ENCODE data around the gene C1orf52.
A peak's percentile ranks its signal among the peaks of the same experiment; 100 is the strongest.

C1orf52 gene

GRCh38 chr1:85259118-85259911 is at the start of gene C1orf52:
TSS of gene C1orf52 (minus strand) at chr1:85259662. CDS start at chr1:85259633, 29 bp downstream.
- TF ChIP-seq, protein P1, sequence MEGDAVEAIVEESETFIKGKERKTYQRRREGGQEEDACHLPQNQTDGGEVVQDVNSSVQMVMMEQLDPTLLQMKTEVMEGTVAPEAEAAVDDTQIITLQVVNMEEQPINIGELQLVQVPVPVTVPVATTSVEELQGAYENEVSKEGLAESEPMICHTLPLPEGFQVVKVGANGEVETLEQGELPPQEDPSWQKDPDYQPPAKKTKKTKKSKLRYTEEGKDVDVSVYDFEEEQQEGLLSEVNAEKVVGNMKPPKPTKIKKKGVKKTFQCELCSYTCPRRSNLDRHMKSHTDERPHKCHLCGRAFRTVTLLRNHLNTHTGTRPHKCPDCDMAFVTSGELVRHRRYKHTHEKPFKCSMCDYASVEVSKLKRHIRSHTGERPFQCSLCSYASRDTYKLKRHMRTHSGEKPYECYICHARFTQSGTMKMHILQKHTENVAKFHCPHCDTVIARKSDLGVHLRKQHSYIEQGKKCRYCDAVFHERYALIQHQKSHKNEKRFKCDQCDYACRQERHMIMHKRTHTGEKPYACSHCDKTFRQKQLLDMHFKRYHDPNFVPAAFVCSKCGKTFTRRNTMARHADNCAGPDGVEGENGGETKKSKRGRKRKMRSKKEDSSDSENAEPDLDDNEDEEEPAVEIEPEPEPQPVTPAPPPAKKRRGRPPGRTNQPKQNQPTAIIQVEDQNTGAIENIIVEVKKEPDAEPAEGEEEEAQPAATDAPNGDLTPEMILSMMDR (IDR thresholded peaks at IDR 0.05; ENCODE audit: insufficient read depth, missing control alignments): peak; percentile 82
- DNase-seq (ENCODE audit: insufficient read length, low spot score) (peak; percentile 69), FAIRE-seq (no peak)

GRCh38 chr1:85308833-85309350 is 49.4 kb upstream of the C1orf52 start:
- FAIRE-seq (no peak), DNase-seq (ENCODE audit: insufficient read length, low spot score) (no peak)
- TF ChIP-seq, protein P1 (IDR thresholded peaks at IDR 0.05; ENCODE audit: insufficient read depth, missing control alignments): no peak

DNA sequence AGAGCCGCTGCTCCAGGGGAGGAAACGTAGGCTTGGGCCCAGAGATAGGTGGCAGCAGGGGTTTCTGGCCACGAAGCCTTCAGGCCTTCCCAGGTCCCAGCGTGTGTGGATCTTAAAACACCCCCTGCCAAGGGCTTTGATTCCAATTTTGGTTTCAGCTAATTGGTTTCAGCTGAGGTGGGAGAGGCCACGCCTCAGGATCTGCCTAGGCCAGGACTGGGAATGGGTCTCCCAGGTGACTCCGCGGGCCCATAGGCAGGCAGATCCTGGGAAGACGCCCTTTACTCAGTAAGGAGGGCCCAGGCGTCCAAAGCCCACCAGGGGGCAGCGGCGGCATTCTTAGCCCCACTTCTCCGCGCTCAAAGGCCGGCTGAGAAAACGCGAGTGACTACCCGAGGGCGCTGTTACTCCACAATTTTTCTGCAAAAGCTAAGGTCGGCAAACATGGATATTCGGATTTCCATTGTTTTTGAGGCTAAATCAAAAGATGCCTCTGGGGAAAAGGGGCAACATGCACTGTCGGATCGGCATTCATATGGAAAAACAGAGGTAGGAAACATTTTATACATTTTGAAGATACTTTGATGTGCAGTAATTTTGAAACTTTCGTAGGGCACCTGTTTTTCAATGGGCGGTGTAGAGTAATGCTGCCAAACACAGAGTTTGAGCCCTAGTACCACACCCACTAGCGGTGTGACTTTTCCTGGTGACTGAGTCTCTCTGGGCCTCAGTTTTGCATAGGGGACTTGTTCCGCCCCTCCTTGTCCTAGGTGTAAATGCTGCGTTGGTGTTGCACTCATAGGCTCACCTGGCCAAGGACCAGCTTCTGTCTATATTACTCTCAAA is 48.7 kb upstream of the C1orf52 start:
- peak; percentile 39 for DNase-seq (ENCODE audit: insufficient read length, low spot score)
- TF ChIP-seq, protein P1 (IDR thresholded peaks at IDR 0.05; ENCODE audit: insufficient read depth, missing control alignments): peak; percentile 98
- no peak for FAIRE-seq

GRCh38 chr1:85306236-85306635 is 46.8 kb upstream of the C1orf52 start:
- no peak for FAIRE-seq
- TF ChIP-seq, protein P1 (IDR thresholded peaks at IDR 0.05; ENCODE audit: insufficient read depth, missing control alignments): no peak
- no peak for DNase-seq (ENCODE audit: insufficient read length, low spot score)

- DNase-seq (ENCODE audit: insufficient read length, low spot score) (no peak), FAIRE-seq (no peak)
- TF ChIP-seq, protein P1 (IDR thresholded peaks at IDR 0.05; ENCODE audit: insufficient read depth, missing control alignments): no peak
Observed at GRCh38 chr1:85303440-85304162, 44.1 kb upstream of the C1orf52 start.

GRCh38 chr1:85300140-85300539 is 40.7 kb upstream of the C1orf52 start:
- no peak for FAIRE-seq
- DNase-seq (ENCODE audit: insufficient read length, low spot score): no peak
- TF ChIP-seq, protein P1 (IDR thresholded peaks at IDR 0.05; ENCODE audit: insufficient read depth, missing control alignments): no peak
